Epithelial cell of proximal tubule (primary cell): ENCODE results near the gene PAK5. TPM values are rescaled to one million over a fixed set of nuclear protein-coding genes. Genes with fewer than 3 reads are reported as not detected.

Experiments used
- DNase-seq: peaks from one replicate; pipeline ENCODE4 v3.0.0-alpha.2; 2011; ENCODE audit warnings: low read depth
- H3K4me3 ChIP-seq: 2 replicates; pipeline ENCODE4 v1.5.1; 2011; ENCODE audit warnings: low read depth, mild to moderate bottlenecking, low read length
- CTCF ChIP-seq: conservative IDR thresholded peaks from 2 replicates; pipeline ENCODE4 v1.5.1; 2012; ENCODE audit warnings: low read depth, mild to moderate bottlenecking, low read length
- total RNA-seq: library from RNA; depleted of rRNA; stranded (reverse); fragments of >200 nt; gene quantifications from 2 replicates; pipeline ENCODE4 v1.2.3, GENCODE V29; 2015

PAK5 gene
- total RNA-seq, 1 donor from 2014 or later, result not detected

- no peak for DNase-seq
- H3K4me3 ChIP-seq, result no peak overlapping the region
- TF ChIP-seq CTCF, result no peak
These were observed 328.0 kb downstream of the PAK5 start for GRCh38 chr20:9510911-9511310.

- DNase-seq, result no peak
- no peak for TF ChIP-seq CTCF
- no peak overlapping the region for H3K4me3 ChIP-seq
These were observed 329.6 kb downstream of the PAK5 start for GRCh38 chr20:9509246-9509645.

- no peak for TF ChIP-seq CTCF
- no peak for DNase-seq
- no peak overlapping the region for H3K4me3 ChIP-seq
These were observed 330.1 kb downstream of the PAK5 start for GRCh38 chr20:9508696-9509178.

GRCh38 chr20:9508240-9508661 is 330.6 kb downstream of the PAK5 start:
- no peak for DNase-seq
- H3K4me3 ChIP-seq, result no peak overlapping the region
- no peak for TF ChIP-seq CTCF

GRCh38 chr20:9507544-9508239 is 331.2 kb downstream of the PAK5 start:
- DNase-seq, result no peak
- no peak for TF ChIP-seq CTCF
- no peak overlapping the region for H3K4me3 ChIP-seq

- no peak overlapping the region for H3K4me3 ChIP-seq
- no peak for TF ChIP-seq CTCF
- DNase-seq, result no peak
These were observed 331.9 kb downstream of the PAK5 start for GRCh38 chr20:9506964-9507369.

GRCh38 chr20:9506280-9506821 is 332.5 kb downstream of the PAK5 start:
- H3K4me3 ChIP-seq, result no peak overlapping the region
- no peak for DNase-seq
- no peak for TF ChIP-seq CTCF
